Measurements from ENCODE around the gene HCRTR1.
"Not testable (repeated sequence)": the region's sequence is repeated elsewhere in the genome, so short reads cannot be mapped to it uniquely, and the experiment has no call there.

The HCRTR1 gene

DNA sequence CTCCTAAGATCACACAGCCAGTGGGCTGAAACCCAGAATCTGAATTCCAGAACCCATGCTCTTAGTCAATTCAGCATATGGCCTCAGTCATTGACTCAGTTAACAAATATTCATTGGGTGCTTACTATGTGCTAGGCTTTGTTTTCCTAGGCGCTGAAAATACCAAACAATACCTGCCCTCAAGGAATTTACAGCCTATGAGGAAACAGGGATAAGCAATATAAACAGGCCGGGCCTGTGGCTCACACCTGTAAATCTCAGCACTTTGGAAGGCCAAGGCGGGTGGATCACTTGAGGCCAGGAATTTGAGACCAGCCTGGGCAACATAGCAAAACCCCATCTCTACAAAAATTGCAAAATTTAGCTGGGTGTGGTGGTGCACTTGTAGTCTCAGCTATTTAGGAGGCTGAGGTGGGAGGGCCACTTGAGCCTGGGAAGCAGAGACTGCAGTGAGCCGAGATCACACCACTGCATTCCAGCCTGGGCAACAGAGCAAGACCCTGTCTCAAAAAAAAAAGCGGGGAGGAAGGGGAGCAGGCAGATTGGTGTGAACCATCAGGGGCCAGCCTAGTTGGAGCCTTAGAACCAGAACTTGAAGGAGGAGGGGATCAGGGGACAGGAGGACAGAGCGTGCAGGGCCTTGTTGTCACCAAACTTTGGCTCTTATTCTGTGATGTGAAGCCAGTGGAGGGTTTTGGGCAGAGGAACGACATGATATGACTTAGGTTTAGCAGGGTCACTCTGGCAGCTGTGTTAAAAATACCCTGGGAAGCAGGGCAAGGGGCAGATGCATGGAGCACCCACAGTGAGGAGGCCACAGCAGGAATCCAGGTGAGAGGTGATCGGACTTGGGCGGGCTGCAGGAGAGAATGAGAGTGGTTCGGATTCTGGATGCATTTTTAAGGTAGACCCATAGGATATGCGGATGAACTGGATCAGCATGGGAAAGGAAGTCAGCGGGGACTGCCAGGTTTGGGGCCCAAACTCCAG lies 35.4 kb upstream of the HCRTR1 start:
- no peak for DNase-seq (ENCODE audit: low spot score)

DNA sequence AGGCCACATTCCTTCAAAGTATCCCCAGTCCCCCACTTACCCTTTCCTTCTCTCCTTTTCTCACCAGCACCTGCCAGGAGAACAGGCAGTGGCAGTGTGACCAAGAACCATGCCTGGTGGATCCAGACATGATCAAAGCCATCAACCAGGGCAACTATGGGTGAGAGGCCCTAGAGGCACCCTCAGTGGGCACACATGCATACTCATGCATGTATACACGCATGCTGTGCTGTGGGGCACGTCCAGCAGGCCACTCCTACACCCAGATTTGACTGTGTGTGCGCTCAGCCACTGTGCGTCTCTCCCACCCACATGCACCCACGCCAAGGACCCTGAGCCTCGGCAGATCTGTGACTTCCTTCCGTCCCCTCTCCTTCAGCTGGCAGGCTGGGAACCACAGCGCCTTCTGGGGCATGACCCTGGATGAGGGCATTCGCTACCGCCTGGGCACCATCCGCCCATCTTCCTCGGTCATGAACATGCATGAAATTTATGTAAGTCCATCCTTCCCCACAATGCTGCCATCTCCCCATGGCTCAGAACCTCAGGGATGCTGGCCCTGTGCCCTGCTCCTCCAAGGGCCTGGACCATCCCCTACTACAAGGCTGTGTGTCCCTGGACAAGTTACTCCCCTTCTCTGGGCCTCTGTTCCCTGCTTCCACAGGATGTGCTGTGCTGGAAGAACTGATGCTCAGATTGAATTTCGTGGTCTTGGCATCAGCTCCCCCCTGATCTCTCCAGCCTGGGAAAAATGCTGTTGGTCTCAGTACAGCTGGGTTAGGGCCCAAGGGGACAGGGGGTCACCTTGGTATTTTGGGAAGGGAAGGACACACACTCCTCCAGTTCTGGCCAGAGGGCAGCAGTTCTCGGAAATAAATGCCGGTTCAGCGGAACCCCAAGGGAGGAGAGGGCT lies 34.2 kb upstream of the HCRTR1 start:
- DNase-seq (ENCODE audit: low spot score) = no peak

DNA sequence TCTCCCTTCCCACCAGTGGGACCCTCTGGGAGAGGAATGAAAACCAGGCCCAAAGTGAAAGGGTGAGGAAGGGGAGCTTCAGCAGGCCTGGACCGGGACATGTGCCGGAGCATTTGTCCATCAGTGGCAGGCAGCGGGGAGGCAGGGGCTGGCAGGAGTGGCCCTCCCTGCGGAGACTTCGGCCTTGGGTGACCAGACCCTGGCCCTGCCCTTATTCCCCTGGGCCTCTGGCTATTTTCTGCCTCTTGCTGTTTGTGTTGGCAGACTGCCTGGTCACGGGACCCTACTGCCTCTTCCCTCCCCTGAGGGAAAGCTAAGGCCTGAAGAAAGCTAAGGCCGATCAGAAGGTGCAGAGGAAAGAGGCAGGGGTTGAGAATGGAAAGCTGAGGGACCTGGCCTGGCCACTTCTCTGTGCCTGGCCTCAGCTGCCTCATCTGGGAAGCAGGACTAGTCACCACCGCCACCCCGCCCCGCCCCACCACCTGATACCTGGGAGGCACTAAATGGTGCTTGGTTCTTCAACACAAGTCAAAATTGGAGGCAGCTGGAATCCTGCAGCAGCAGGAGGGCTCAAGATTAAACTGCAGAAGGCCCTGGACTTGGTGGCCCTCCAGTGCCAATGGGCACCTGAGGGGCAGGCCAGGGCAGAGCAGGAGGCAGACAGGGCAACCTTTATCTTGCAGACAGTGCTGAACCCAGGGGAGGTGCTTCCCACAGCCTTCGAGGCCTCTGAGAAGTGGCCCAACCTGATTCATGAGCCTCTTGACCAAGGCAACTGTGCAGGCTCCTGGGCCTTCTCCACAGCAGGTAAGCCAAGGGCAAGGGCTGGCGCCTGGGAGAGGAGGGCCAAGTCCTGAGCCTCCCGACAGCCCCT lies 33.3 kb upstream of the HCRTR1 start:
- no peak for DNase-seq (ENCODE audit: low spot score)

DNA sequence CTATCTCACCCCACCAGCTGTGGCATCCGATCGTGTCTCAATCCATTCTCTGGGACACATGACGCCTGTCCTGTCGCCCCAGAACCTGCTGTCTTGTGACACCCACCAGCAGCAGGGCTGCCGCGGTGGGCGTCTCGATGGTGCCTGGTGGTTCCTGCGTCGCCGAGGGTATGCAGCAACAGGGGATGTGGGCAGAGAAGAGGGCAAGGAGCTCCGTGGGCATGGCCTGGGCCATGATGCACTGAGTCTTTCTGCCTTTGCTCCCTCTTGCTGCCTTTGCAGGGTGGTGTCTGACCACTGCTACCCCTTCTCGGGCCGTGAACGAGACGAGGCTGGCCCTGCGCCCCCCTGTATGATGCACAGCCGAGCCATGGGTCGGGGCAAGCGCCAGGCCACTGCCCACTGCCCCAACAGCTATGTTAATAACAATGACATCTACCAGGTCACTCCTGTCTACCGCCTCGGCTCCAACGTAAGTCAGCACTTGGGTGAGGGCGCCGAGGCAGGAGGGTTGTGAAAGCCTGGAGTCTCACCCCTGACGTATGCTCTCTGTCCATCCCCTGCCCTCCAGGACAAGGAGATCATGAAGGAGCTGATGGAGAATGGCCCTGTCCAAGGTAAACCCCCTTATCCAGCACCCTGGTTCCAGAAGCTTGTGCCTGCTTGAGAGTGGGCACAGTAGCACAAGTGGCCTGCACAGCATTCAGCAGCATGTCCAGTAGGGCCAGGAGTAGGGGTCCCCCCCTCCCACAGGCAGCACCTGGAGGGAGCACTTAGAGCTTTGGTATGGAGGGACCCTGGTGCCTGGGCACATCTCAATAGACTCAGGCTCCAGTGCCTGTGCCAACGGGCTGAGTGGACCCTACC lies 32.4 kb upstream of the HCRTR1 start:
- no peak for DNase-seq (ENCODE audit: low spot score)

DNA sequence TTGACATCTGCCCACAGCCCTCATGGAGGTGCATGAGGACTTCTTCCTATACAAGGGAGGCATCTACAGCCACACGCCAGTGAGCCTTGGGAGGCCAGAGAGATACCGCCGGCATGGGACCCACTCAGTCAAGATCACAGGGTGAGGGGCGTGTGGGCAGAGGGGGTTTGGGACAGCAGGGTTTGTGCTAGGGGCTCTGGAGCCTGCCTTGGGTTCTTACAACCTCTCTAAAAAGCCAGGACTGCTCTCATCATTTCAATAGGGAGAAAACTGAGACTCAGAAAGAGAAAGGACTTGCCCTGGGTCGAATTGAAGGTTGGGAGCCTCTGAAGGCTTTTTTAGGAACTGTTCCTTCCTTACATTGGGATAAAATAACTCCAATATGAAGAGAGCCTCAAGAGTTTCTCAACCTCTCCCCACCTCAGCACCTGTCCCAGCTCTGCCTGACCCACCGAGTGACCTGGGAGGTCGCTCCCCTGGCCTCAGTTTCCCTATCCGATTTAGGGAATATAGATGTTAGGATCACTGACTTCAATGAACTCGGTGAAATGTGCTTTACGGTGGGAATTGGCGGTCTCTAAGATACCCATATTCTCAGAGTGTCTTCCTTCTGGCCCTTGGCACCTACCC lies 31.6 kb upstream of the HCRTR1 start:
- no peak for DNase-seq (ENCODE audit: low spot score)

DNA sequence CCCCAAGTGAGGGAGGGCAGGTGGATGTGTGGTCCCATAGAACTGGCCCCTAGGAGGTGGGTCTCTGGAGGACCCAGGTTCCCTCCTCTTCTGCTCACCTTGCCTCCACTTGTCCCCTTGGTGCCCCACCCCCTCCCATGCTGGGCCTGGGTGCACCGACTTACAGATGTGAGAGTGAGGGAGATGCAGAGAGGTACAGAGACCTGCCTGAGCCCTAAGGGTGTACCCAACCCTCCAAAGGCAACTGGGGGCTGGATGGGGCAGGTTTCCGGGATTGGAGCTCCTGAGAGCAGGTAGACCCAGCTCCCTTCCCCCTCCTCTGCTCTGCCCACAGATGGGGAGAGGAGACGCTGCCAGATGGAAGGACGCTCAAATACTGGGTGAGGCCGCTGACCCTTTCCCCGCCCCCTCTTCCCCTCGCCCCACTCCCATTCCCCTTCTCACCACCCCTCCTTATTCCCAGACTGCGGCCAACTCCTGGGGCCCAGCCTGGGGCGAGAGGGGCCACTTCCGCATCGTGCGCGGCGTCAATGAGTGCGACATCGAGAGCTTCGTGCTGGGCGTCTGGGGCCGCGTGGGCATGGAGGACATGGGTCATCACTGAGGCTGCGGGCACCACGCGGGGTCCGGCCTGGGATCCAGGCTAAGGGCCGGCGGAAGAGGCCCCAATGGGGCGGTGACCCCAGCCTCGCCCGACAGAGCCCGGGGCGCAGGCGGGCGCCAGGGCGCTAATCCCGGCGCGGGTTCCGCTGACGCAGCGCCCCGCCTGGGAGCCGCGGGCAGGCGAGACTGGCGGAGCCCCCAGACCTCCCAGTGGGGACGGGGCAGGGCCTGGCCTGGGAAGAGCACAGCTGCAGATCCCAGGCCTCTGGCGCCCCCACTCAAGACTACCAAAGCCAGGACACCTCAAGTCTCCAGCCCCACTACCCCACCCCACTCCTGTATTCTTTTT lies 30.8 kb upstream of the HCRTR1 start:
- no peak for DNase-seq (ENCODE audit: low spot score)

DNA sequence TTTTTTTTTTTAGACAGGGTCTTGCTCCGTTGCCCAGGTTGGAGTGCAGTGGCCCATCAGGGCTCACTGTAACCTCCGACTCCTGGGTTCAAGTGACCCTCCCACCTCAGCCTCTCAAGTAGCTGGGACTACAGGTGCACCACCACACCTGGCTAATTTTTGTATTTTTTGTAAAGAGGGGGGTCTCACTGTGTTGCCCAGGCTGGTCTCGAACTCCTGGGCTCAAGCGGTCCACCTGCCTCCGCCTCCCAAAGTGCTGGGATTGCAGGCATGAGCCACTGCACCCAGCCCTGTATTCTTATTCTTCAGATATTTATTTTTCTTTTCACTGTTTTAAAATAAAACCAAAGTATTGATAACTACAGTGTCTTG lies 30.2 kb upstream of the HCRTR1 start:
- DNase-seq (ENCODE audit: low spot score) = not testable (repeated sequence)

DNA sequence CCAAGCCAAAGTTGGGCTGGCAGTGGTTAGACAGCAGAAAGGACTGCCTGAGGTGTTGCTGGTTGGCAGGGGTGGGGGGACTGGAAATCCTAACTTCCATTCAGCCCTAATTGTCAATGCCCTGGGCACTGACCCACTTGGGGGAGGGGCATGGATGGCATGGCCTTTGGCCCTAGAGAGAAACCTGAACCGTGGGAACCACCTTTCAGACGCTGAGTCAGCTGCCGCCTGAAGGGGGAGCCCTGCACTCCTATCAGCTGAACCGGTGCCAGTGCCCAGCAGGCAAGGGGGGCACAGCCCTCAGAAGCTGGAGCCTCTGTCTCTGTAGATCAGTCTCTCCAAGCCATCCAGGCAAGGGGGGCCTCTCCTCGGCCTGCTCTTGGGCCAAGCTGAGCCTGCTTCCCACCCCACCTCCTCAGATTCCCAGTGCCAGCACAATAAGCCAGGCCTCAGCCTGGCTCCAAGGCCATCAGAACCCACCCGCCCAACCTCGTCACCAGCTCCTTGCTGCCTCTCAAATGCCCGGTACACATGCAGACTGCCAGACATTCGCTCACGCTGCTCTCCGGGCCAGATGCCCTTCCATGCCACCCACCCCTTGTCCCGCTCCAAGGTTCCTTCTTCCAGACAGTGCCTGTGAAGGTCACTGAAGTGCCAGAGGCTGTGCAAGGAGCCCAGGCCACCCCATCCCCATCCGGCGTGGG lies 29.6 kb upstream of the HCRTR1 start:
- peak; percentile 80 for DNase-seq (ENCODE audit: low spot score)

DNA sequence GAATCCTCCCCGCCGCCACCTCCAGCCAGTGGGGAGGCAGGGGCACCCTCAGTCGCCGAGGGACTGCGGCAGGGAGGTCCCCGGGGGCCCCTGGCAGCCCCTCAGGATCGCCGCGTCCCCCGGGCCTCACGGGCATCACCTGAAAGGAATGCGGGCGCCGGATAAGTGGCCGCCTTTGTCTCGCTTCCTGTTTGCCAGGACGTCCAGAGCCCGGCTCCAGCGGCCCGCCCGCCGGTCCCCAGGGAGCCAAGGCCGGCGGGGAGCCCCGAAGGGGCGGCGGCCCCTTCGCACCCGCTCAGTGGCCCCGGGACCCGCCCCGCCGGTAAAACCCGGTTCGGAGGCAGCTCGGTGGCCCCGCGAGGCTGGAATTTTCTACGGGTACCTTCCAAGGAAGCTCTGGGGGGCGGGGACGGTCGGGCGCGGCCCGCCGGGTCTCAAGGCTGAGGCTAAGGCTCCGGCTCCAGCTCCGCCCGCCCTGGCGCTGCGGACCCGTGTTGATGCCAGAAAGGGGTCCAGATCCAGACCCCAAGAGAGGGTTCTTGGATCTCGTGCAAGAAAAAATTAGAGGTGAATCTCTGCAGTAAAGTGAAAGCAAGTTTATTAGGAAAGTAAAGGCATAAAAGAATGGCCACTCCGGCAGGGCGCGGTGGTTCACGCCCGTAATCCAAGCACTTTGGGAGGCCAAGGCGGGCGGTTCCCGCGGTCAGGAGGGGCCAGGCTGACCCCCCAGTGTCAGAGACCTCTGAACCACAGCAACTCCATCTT lies 28.6 kb upstream of the HCRTR1 start:
- no peak for DNase-seq (ENCODE audit: low spot score)

DNA sequence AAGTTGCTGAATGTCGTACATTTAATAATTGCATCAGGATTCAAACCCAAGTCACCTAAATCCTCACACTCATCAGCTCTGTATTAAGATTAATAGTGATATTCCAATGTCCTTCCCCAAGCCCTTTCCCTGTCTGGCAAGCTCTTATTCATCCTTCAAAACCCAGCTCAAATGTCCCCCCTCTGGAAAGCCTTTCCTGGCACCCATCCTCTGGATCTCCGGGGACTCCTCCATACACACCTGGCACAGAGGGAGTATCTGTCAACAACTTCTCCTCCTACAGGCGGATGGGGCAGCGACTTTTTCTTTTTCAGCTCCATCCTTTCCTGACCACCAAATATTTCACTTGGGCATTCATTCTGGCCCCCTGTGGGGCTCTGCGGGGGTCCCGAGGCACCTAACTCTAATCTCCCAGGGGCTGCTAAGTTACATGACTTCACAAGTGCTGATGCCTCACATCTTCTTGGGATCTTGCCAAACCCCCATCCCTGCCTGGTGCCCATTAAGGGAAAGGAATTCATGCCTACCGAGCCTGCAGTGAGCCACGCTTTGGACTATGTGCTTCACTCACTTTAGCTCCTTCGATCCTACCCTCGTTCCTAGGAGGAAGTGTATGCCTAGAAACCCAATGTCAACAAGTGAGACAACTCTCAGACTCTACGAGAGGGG lies 25.9 kb upstream of the HCRTR1 start:
- DNase-seq (ENCODE audit: low spot score) = no peak

DNA sequence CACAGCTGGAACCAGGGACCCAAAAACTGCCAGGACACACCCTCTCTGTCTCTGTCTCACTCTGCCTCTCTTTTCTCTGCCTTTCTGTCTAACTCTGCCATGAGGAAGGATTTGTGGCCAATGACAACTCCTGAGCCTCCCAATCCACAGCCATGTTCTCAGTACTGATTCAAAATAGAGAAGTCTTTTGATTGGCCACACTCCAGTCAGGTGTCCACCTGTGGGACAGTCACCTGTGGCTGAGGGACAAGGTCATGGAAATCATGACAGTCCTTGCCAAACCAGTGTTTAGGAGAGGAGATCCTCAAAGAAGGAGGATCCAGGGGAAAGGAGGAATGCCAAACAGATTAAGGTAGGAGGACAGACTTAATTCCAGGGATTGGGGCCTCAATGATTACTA lies 25.4 kb upstream of the HCRTR1 start:
- DNase-seq (ENCODE audit: low spot score) = no peak

DNA sequence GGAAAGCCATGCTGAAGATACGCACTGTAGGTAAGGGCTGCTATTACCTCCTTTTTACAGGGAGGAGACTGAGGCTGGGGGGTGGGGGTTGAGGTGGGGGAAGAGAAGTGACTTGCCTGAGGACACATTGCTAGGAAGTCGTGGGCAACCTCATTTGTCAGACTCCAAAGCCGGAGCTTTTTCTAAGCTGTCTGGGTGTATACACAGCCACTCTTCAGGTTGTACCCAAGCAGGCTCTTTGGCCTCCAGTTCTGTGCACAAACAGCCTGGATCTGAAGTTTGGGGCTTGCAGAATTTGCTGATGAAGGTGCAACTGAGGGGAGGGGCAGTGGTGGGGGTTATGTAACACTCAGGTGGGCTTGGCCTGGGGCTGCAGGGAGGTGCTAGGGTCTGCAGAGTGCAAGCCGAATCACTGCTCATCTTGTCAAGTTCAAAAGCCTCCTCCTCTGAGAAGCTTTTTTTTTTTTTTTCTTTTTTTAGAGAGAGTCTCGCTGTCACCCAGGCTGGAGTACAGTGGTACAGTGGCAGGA lies 24.3 kb upstream of the HCRTR1 start:
- no peak for DNase-seq (ENCODE audit: low spot score)

DNA sequence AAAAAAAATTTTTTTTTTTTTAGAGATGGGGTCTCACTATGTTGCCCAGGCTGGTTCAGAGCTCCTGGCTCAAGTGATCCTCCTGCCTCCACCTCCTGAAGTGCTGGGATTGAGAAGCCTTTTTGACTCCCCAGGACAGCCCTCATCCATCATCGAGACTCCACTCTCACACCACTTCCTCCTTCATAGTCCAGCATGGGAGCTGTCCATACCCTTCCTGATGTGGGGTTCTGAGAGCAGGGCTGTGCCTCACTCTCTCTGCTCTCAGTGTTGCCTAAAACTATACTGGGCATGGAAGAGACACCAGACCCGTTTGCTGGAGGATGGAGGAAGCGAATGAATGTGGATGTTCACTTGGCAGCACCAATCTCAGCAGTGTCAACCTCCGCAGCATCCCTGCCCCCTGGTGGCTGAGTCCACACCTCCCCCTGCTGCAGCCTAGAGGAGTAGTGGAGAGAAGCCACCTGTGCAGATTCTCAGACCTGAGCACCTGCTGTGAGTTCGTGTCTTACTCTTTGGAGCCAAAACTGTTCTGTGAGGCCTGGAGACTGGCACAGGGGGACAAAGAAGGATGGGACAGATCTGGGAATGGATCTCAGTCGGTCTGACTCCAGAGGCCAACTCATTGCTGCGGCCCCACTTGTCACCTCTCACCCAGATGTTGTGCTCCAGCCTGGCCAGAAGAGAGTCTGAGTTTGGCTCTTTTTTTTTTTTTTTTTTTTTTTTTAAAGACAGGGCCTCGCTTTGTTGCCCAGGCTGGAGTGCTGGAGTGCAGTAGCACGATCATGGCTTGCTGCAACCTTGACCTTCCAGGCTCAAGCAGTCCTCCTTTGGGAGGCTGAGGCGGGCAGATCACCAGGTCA lies 23.5 kb upstream of the HCRTR1 start:
- peak; percentile 78 for DNase-seq (ENCODE audit: low spot score)

DNA sequence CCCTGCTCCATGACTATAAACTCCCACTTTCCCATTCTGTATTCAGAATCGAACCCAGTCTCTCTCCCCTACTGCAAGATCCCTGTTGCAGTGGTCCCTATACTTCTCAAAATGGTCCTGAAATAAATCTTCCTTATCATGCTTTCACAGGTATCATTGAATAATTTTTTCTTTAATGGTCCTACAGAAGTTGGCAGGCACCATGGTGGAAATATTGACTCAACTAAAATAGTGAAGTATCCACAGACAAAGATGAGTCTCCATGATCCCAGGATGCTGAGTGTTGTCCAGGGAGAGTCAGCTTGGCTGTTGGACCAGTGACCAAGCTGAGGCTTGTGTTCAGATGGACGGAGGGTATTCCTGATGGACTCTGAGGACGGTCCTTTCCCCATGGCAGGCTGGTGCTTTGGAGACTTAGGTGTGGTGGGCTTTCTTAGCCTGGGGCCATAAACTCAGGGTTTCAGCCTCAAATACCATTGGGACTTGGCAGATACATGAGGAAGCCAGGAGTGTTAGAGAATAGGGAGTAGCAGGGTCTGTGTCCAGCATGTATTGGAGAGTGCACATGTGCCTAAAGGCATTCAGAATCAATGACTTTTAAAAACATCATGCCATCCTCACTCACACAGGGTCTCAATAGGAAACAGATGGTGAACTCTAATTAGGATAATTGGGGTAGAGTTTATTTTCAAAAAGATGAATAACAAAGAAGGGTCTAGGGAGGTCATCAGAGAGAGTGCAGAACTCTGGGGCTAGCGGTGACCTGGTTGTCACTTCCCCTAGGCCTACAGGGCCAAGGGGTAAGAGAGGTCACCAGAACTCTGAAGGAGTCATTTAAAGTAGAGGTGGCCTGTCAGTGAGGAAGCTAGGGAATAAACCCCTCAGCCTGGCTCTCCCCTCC lies 21.4 kb upstream of the HCRTR1 start:
- no peak for DNase-seq (ENCODE audit: low spot score)

DNA sequence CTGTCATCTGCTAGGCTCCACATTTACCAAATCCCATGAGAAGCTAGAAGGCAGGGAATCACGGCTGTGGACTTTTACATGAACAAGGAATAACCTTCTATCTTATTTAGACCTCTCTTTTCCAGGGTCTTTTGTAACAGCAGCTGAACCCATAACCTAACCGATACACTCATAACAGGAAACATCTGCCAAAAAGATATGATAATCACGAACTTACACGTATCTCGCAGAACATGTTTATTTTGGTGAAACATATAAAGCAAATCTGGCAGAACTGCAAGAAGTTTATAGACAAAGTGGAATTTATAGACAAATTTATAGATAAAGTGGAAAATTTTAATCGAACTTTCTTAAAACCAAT lies 20.8 kb upstream of the HCRTR1 start:
- DNase-seq (ENCODE audit: low spot score) = no peak

Data from germinal center (tissue), 1 donor.